GM12892 (cell line): ENCODE measurements around the gene NF1.

Experiments
- POLR2A ChIP-seq: IDR thresholded peaks from 2 replicates; pipeline ENCODE4 v1.6.1; 2011; ENCODE audit warnings: low read depth, low read length, control low read depth
- POLR2AphosphoS5 ChIP-seq: IDR thresholded peaks from 2 replicates; pipeline ENCODE4 v1.6.1; 2011; ENCODE audit warnings: low read depth, low read length, control low read depth
- TAF1 ChIP-seq: IDR thresholded peaks from 2 replicates; pipeline ENCODE4 v1.6.1; 2011; ENCODE audit warnings: low read depth, mild to moderate bottlenecking, control low read depth, low read length, borderline replicate concordance

- TF ChIP-seq POLR2AphosphoS5 (no peak), POLR2A (no peak), TAF1 (no peak)
These were observed 286.4 kb downstream of the NF1 start for GRCh38 chr17:31381165-31381668.
